Gastroesophageal sphincter (tissue), 4 donors: ENCODE results near the gene BCL2. TPM values are rescaled to one million over a fixed set of nuclear protein-coding genes. Genes with fewer than 3 reads are reported as not detected.

Experiments used
- ATAC-seq: fragments of 150-250 bp; one replicate; pipeline ENCODE4 v1.9.1; 2016; ENCODE audit warnings: mild to moderate bottlenecking, moderate library complexity
- H3K27ac ChIP-seq, 4 donors: fragments of 200-600 bp; sonication (generic) in 3 of 4; 1 replicate in 3 of 4; 2 replicates in 1 of 4; pipeline ENCODE4 v1.5.1; 2016 to 2019
- H3K27me3 ChIP-seq: fragments of 200-600 bp; sonication (generic); one replicate; pipeline ENCODE4 v1.5.1; 2019
- H3K36me3 ChIP-seq, 2 donors: fragments of 200-600 bp; sonication (generic); one replicate each; pipeline ENCODE4 v1.5.1; 2019; ENCODE audit warnings: control low read depth in 1 of 2
- H3K4me1 ChIP-seq, 3 donors: fragments of 200-600 bp; sonication (generic); 1 replicate in 2 of 3; 2 replicates in 1 of 3; pipeline ENCODE4 v1.5.1; 2016 to 2019; ENCODE audit warnings: control low read depth in 2 of 3
- H3K4me3 ChIP-seq, 2 donors: fragments of 200-600 bp; sonication (generic); one replicate each; pipeline ENCODE4 v1.5.1; 2019; ENCODE audit warnings: mild to moderate bottlenecking in 1 of 2, moderate library complexity in 1 of 2
- H3K9me3 ChIP-seq, 3 donors: fragments of 200-600 bp; sonication (generic); one replicate each; pipeline ENCODE4 v1.5.1; 2017 to 2019; ENCODE audit warnings: control low read depth in 2 of 3
- EP300 ChIP-seq: sonication (generic); formaldehyde crosslinking; IDR thresholded peaks from one replicate; pipeline ENCODE4 v1.6.1; 2017; ENCODE audit warnings: antibody characterized with exemption, mild to moderate bottlenecking
- POLR2A ChIP-seq, 2 donors: fragments of 450-650 bp; IDR thresholded peaks; one replicate each; pipeline ENCODE4 v1.6.1; 2017; ENCODE audit warnings: antibody characterized with exemption in 2 of 2, mild to moderate bottlenecking in 2 of 2, moderate library complexity in 1 of 2
- POLR2AphosphoS5 ChIP-seq: sonication (generic); formaldehyde crosslinking; IDR thresholded peaks from one replicate; pipeline ENCODE4 v1.6.1; 2017; ENCODE audit warnings: antibody characterized with exemption
- WGBS, 2 donors: methylation state at CpG; one replicate each; pipeline ENCODE4 v1.1.5; 2018; ENCODE audit warnings: low coverage in 1 of 2; 5-methylcytosine and 5-hydroxymethylcytosine counted together
- total RNA-seq, 4 donors: library from RNA; depleted of rRNA; stranded (reverse); fragments of >200 nt; gene quantifications; one replicate each; pipeline ENCODE4 v1.1.0, GENCODE V29; 2016
- TF ChIP-seq, protein P1 (sequence below), 4 experiments: fragments of 200-600 bp in 2 of 4; fragments of 450-650 bp in 2 of 4; sonication (generic) in 1 of 4; IDR thresholded peaks; one replicate each; pipeline ENCODE4 v1.5.1; 2017 to 2019; ENCODE audit warnings: antibody characterized with exemption in 4 of 4, mild to moderate bottlenecking in 2 of 4, moderate library complexity in 2 of 4

Gene BCL2
- total RNA-seq, 4 donors from 2014 or later, result 31.2 to 41.7 (median 32.7) TPM

DNA sequence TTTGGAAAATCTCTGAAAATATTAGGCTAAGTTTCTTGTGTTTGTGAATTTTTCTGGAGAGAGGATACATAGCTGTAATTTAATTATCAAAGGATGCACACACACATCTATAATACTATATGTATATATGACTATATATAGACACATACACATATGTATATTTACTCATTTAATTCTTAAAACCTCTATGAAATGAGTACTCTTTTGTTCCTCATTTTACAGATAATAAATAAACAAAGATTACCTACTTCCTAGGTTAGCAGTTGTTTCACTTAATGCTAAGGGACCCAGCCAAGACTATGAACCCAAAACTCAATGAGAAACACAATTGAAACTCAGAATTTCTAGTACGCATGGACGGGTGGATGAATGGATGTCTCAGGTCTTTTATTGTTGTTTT, 145.6 kb downstream of the BCL2 start:
- no peaks in the 10 kb centered on the region for H3K27me3 ChIP-seq
- H3K4me3 ChIP-seq, result no peak overlapping the region
- H3K27ac ChIP-seq, result no peak overlapping the region
- WGBS, 2 donors, result 92 to 96% methylated on average over 2 of the region's 2 CpGs
- H3K36me3 ChIP-seq, result no peaks in the 10 kb centered on the region
- TF ChIP-seq POLR2AphosphoS5, result no peak
- no peak for TF ChIP-seq POLR2A (IDR thresholded peaks at IDR 0.05)
- TF ChIP-seq EP300, result no peak
- TF ChIP-seq, protein P1, sequence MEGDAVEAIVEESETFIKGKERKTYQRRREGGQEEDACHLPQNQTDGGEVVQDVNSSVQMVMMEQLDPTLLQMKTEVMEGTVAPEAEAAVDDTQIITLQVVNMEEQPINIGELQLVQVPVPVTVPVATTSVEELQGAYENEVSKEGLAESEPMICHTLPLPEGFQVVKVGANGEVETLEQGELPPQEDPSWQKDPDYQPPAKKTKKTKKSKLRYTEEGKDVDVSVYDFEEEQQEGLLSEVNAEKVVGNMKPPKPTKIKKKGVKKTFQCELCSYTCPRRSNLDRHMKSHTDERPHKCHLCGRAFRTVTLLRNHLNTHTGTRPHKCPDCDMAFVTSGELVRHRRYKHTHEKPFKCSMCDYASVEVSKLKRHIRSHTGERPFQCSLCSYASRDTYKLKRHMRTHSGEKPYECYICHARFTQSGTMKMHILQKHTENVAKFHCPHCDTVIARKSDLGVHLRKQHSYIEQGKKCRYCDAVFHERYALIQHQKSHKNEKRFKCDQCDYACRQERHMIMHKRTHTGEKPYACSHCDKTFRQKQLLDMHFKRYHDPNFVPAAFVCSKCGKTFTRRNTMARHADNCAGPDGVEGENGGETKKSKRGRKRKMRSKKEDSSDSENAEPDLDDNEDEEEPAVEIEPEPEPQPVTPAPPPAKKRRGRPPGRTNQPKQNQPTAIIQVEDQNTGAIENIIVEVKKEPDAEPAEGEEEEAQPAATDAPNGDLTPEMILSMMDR (IDR thresholded peaks at IDR 0.05), result no peak
- no peak for ATAC-seq
- H3K4me1 ChIP-seq, result peaks cover 0 to 27% (median under 1%) of the 10 kb centered on the region in 3 donors
- H3K9me3 ChIP-seq, result no peaks in the 10 kb centered on the region

DNA sequence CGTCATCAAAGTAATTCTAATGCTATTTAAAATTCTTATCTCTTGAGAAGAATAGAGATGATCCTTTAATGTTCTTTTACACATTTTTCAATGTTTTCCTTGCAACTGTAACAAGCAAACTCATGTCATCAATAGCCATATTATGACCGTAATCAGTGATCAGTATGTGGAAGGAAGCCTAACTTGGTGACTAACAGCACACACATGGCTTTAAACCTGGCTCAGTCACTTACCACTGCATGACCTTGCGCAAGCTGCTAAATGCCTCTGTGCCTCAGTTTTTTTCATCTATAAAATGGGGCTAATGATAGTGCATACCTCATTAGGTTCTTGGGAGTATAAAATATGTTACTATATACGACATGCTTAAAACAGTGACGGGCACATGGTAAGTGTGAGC, 149.7 kb downstream of the BCL2 start:
- H3K27ac ChIP-seq, result no peak overlapping the region
- no peaks in the 10 kb centered on the region for H3K36me3 ChIP-seq
- H3K9me3 ChIP-seq, result no peaks in the 10 kb centered on the region
- no peaks in the 10 kb centered on the region for H3K4me1 ChIP-seq
- H3K27me3 ChIP-seq, result no peaks in the 10 kb centered on the region
- no peak for ATAC-seq
- WGBS, 2 donors, result 98% methylated on average over 5 of the region's 5 CpGs
- TF ChIP-seq, protein P1 (IDR thresholded peaks at IDR 0.05), result no peak
- TF ChIP-seq EP300, result no peak
- H3K4me3 ChIP-seq, result no peak overlapping the region

DNA sequence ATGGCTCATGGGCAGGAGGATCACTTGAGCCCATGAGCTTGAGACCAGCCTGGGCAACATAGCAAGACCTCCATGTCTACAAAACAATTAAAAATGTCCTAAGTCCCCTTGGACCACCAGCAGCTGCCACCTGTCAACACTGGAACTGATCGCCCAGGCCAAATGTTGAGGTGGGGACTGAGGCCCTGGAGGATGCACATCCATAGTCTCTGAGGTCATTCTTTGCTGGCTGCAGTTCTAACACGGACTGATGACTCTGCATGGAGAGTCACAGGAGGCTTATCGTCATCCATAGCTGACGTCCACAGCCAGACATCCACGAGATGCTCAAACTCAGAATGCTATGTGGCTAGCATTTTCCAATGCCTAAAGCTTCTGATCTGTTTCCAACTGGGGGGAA, 151.3 kb downstream of the BCL2 start:
- Histone ChIP-seq H3K4me1 (peaks cover 0 to 3% (median 0%) of the 10 kb centered on the region in 3 donors), H3K9me3 (no peaks in the 10 kb centered on the region), H3K27me3 (no peaks in the 10 kb centered on the region), H3K27ac (no peak overlapping the region), H3K4me3 (no peak overlapping the region), H3K36me3 (no peaks in the 10 kb centered on the region)
- TF ChIP-seq POLR2AphosphoS5 (no peak), POLR2A (IDR thresholded peaks at IDR 0.05) (no peak), EP300 (no peak)
- TF ChIP-seq, protein P1 (IDR thresholded peaks at IDR 0.05), result no peak
- no peak for ATAC-seq
- WGBS, 2 donors, result 89 to 100% methylated on average over 1 to 5 of the region's 5 CpGs

DNA sequence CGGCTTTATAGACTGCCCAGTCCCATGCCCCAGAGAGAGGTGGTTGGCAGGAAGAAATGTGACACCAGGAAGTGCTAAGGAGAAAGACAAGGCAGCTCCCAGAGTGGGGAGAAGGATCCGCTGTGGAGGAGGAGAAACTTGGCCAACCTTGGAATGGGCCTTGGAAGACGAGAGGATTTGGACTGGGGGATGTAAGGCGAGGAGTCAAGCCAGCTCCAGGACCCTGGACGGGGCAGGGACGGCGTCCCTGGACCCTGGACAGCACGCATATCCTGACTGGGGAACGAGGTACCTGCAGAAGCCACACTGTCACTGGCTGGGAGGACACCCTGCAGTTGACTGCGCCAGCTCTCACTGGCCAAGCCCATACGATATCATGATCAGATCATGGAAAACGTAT, 153.4 kb downstream of the BCL2 start:
- no peak for ATAC-seq
- H3K27ac ChIP-seq, result no peak overlapping the region

DNA sequence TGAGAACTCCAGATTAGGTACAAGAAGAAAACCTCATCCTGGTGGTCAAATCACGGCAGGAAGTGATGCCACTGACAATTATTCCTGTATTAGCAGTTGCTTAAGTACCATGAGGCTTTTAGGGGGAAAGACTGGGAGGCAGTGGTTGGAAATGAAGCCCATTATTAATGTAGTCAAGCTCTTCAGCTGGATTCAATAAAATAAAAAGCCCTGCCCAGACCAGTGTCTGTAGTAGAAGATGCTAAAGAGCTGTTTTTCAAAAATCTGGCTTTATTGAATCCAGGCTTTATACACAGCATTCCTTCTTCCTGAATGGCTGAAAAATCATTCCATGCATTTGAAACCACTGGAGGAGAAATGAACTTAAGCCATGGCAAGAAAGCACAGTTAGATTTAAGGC, 155.2 kb downstream of the BCL2 start:
- Histone ChIP-seq H3K4me3 (no peak overlapping the region), H3K4me1 (peaks cover 0 to 39% (median 11%) of the 10 kb centered on the region in 3 donors), H3K27ac (no peak overlapping the region), H3K36me3 (no peaks in the 10 kb centered on the region), H3K9me3 (no peaks in the 10 kb centered on the region), H3K27me3 (no peaks in the 10 kb centered on the region)
- no peak for TF ChIP-seq POLR2A (IDR thresholded peaks at IDR 0.05)
- no peak for TF ChIP-seq EP300
- TF ChIP-seq, protein P1 (IDR thresholded peaks at IDR 0.05), result no peak
- TF ChIP-seq POLR2AphosphoS5, result no peak
- WGBS, 2 donors, result 91 to 100% methylated on average over 1 of the region's 1 CpG
- ATAC-seq, result no peak

More for the DNA sequence above, 153.4 kb downstream of the BCL2 start:
- WGBS, 2 donors, result 86 to 93% methylated on average over 4 to 10 of the region's 12 CpGs
- H3K4me3 ChIP-seq, result no peak overlapping the region
- H3K36me3 ChIP-seq, result no peaks in the 10 kb centered on the region
- peaks cover 0 to 21% (median 9%) of the 10 kb centered on the region in 3 donors for H3K4me1 ChIP-seq
- no peak for TF ChIP-seq POLR2AphosphoS5
- TF ChIP-seq EP300, result no peak
- TF ChIP-seq, protein P1 (IDR thresholded peaks at IDR 0.05), result no peak
- TF ChIP-seq POLR2A (IDR thresholded peaks at IDR 0.05), result no peak
- no peaks in the 10 kb centered on the region for H3K9me3 ChIP-seq
- no peaks in the 10 kb centered on the region for H3K27me3 ChIP-seq
